GM10248 (cell line): ENCODE measurements around the gene PIP4K2A.

Experiments
- CTCF ChIA-PET: fragments of 300-600 bp; sonication (Branson Sonifier 250); formaldehyde crosslinking; extraction: SDS; loops from one replicate; lab custom pipeline; 2021; ENCODE audit warnings: antibody characterized with exemption; lab: Yijun Ruan, JAX
- POLR2A ChIA-PET: fragments of 350-650 bp; sonication (Branson Sonifier 250); formaldehyde crosslinking; extraction: SDS; loops from one replicate; lab custom pipeline; 2020; ENCODE audit warnings: antibody characterized with exemption; lab: Yijun Ruan, JAX
- DNase-seq: peaks from one replicate; pipeline ENCODE4 v3.0.0; 2012; ENCODE audit errors: extremely low spot score
- TF ChIP-seq, protein P1 (sequence below): IDR thresholded peaks from 2 replicates; pipeline ENCODE4 v1.5.1; 2012; ENCODE audit warnings: mild to moderate bottlenecking, low read depth; ENCODE audit errors: extremely low read depth, missing control alignments, control extremely low read depth

Gene PIP4K2A

DNA sequence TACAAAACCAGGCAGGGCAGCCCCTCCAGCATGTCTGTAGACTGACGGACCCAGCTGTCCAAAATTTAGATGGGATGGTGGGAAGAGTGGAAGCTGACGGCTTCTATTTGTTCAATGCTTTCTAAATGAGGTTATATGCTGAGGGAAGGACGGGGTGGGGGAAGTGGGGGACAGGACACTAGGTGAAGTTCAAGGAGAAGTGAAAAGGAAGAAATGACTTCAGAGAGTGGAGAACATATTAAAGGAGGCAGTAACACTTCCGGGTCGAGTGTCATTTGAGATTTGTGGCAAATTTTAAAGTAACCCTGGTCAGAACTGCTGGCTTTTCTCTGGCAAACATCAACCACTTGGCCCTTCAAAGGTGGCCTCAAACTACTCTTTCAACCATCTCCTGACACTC is 9.4 kb downstream of the PIP4K2A start:
- DNase-seq: peak; percentile 47
- CTCF ChIA-PET: interaction anchor here (0.9 to 1.6 kb wide), 5 partner anchors 9 to 131 kb away, joined by 3 to 6 read pairs (median 3); partner anchors contain the start of gene PIP4K2A
- POLR2A ChIA-PET: interaction anchor here (0.6 to 1.9 kb wide), 3 partner anchors 13 to 28 kb away, joined by 3 to 7 read pairs (median 4); no protein-coding TSS in a partner anchor
- TF ChIP-seq, protein P1, sequence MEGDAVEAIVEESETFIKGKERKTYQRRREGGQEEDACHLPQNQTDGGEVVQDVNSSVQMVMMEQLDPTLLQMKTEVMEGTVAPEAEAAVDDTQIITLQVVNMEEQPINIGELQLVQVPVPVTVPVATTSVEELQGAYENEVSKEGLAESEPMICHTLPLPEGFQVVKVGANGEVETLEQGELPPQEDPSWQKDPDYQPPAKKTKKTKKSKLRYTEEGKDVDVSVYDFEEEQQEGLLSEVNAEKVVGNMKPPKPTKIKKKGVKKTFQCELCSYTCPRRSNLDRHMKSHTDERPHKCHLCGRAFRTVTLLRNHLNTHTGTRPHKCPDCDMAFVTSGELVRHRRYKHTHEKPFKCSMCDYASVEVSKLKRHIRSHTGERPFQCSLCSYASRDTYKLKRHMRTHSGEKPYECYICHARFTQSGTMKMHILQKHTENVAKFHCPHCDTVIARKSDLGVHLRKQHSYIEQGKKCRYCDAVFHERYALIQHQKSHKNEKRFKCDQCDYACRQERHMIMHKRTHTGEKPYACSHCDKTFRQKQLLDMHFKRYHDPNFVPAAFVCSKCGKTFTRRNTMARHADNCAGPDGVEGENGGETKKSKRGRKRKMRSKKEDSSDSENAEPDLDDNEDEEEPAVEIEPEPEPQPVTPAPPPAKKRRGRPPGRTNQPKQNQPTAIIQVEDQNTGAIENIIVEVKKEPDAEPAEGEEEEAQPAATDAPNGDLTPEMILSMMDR: no peak

DNA sequence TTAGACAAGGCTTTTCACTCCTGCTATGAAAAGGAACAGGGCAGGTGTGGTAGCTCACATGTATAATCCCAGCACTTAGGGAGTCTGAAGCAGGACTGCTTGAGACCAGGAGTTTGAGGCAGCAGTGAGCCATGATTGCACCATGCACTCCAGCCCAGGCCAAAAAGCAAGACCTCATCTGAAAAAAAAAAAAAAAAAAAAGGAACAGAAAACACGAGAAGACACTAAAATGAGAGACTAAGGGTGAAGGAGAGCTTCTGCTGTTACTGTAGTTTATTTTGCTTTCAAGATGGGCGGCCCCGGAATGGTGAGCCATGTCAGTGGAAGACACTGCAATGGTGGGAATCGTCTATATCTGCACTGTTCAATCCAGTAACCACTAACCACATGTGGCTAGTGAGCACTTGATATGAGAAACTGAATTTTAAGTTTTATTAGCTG is 9.9 kb downstream of the PIP4K2A start:
- DNase-seq: peak; percentile 39
- ChIA-PET CTCF (interaction anchor here (0.9 to 2.0 kb wide), 6 partner anchors 10 to 130 kb away, joined by 3 to 6 read pairs (median 4); partner anchors contain the start of gene PIP4K2A), POLR2A (interaction anchor here (0.6 to 1.9 kb wide), 3 partner anchors 12 to 28 kb away, joined by 3 to 7 read pairs (median 4); no protein-coding TSS in a partner anchor)
- TF ChIP-seq, protein P1: no peak

DNA sequence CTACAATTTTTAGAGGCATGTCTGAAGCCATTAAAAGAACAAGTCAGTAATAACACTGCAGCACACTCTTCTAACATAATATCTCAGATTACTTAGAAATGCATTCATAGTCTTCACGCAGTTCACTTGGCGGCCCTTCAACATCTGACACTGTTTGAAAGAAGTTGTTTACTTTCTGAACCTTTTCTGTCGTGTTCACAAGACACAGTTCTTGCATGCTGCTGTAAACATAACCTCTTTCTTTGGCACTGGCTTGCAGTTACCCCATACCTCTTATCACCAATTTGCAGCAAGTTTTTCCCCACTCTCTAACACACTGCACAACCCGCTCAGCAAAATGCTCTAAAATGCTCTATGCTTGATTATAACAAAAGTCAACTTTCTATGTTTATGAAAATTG is 12.0 kb downstream of the PIP4K2A start:
- ChIA-PET CTCF (interaction anchor here (1.3 to 2.6 kb wide), 3 partner anchors 10 to 26 kb away, joined by 3 to 15 read pairs (median 6); no protein-coding TSS in a partner anchor), POLR2A (no interaction called here)
- DNase-seq: no peak
- TF ChIP-seq, protein P1: no peak

DNA sequence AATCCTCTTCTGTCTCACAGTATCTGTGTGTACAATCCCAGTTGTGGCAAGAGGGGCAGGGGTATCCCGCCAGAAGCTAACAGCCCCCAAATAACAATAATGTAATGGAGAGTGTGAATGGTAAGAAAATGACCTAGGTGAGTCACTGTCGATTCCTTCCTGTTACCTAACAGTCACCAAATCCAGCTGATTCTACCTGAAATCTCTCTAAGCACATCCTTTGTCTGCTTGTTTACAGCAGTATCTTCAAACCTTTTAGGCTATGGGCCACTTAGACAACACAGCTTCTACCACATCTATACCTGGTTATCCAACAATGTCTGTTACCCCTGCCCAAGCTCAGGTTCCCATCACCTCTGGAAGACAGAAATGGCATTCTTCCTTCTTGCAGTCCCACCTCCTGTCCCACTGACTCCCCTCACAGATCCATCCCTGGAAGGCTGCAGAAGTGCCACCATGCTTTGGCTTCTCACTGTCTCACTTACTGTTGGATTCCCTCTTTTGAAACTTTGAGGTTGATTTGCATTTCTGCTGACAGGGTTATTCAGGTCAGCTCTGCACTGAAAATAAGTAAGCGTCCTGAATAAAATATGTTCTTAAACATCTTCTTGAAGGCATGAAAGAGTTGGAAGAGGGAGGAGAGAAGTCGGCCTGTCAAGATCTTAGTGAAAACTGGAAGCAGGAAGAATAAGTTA is 13.1 kb downstream of the PIP4K2A start:
- POLR2A ChIA-PET: no interaction called here
- CTCF ChIA-PET: interaction anchor here (1.3 to 2.6 kb wide), 3 partner anchors 9 to 25 kb away, joined by 3 to 15 read pairs (median 6); no protein-coding TSS in a partner anchor
- no peak for DNase-seq
- TF ChIP-seq, protein P1: no peak

DNA sequence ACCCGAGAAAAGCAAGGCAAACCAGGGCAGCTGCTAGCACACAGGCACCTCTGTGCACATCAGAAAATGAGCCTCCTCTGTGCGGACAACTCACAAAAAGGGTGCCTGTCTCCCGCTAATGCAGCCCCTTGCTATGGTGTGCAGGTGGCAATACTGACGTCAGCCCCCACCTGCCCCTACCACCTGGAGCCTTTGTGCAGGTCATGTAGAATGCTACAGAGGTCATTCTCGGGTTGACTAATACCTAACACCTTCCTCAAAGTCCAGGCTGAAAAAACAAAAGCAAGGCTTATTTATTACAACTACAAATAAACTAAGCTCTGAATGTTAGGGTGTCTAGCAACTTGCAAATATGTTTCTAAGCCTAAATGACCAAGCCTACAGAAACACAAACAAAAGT is 13.9 kb downstream of the PIP4K2A start:
- ChIA-PET CTCF (interaction anchor here (1.2 to 2.6 kb wide), 3 partner anchors 8 to 29 kb away, joined by 3 to 15 read pairs (median 6); no protein-coding TSS in a partner anchor), POLR2A (no interaction called here)
- TF ChIP-seq, protein P1: no peak
- no peak for DNase-seq

DNA sequence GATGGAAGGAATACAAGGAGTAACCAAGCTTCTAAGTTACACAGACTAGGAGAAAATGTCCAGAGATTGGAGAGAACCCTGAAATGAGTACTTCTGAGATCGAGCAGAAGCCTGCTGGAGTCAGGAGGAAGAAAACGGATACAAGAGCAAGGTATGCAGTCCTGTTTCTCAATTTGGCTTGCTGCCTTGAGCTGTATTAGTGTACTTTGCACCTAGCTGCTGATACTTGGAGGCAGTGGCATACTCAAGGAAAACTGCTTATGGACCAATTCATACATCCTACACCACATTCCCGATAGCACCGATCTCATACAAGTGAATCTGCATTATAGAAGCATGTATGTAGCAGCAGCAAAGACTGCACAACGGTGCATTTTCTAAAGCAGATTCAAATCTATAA is 14.4 kb downstream of the PIP4K2A start:
- TF ChIP-seq, protein P1: no peak
- DNase-seq: no peak
- POLR2A ChIA-PET: no interaction called here
- CTCF ChIA-PET: interaction anchor here (1.2 to 2.6 kb wide), 3 partner anchors 8 to 28 kb away, joined by 3 to 15 read pairs (median 6); no protein-coding TSS in a partner anchor
